Stimulated activated CD4-positive, alpha-beta T cell treated with anti-CD3 and anti-CD28 coated beads, Interleukin-15, amount 100 ng/mL, for 48 hours (primary cell): ENCODE data around the gene TPD52L1.

Source experiments
- DNase-seq, 2 donors: peaks; one replicate each; pipeline ENCODE4 v3.0.0-alpha.2; 2020; ENCODE audit warnings: low read depth in 2 of 2

The TPD52L1 gene

DNA sequence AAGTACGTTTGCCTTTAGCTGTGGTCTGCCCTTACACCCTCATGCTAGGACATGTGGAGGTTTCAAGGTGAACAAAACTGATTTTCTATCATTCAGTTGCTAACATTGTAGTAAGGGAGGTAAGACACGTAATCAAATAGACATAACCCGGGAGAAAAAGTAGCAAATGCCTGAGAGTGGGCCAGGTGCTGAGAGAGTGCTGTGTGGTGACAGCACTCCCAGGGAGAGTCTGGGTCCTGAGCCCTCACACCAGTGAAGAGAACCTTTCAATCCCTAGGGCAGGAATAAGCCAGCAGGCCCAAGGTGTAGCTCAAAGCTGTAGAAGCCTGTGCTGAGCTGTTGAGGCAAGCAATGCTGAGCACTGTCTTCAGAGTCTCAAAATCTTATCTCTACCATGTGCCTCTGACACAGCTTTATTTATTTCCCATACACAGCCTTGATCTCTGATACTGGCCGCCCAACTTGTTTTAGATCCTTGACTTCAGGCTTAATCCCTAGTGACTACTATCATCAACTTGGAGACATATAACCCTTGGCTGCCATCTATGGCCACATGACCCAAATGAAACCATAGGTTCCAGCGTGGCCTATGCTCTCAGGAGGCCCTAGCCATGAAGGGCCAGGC is 55.2 kb downstream of the TPD52L1 start:
- DNase-seq, result no peak

DNA sequence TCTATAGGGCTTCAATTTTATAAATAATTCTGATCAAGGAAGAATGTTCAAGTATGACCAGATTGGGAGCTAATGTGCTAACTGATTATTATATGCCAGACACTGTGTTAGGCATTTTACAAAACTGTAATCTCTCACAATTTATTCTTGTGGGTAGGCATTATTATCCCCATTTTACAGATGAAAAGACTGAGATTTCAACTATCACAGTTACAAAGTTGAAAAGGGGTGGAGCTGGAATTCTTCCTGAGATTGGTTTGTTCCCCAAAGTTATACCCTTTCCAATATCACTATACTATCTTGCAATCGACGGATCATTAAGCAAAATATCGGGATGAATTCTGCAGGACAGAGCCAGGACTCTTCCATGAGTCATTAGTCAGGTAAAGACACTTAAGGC is 57.1 kb downstream of the TPD52L1 start:
- no peak for DNase-seq

DNA sequence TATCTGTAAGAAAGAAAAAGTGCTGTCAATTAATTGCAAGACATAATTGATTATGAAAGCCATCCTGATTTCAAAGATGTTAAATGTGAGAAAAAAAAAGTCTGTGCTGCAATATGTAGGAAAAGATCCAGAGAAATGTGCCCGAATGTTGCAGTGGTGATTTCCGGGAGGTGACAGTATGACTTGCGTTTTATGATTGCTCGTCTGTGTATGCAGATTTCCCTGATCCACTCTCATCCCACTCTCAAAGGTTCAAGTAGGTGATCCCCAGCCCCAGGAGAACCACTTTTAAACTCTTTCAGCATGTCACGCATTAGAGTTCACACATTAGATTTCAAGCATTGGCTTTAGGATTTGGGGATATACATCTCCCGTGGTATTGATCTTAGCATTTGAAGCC is 57.8 kb downstream of the TPD52L1 start:
- no peak for DNase-seq

DNA sequence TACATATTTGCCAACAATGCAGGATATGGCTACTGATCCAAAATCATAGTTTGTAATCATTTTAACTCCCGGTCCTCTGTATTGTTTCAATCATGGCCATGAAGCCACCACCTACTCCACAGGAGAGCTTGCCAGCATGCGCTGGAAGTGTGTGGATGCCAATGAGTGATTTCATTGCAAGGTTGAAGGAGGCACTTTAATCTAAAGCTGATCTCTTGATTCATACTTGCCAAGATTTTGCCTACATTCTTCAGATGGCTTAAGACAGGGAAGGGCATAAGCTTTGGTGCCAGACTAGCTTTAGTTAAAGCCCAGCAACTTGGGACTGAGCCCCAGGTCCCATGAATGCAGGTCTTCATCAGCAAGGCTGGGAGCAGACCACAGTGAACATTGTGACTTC is 58.8 kb downstream of the TPD52L1 start:
- no peak for DNase-seq

DNA sequence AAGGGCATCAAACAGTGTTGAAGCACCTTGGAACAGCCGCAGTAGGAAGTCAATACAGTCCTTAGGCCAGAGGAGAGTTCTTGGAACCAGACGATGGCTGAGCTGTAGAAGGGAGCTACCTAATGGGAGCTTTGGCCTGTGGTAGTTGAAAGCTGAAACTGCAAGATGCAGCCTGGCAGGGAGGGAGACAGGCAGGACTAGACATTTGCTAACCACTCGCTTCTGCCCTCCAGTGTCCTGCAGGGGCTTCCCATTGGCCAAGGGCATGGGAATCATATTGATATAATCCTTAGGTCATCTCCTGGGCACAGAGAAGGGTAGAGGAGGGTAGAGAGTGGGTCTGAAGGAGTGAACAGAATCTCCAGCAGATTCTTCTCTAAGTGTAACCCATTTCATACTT is 60.4 kb downstream of the TPD52L1 start:
- no peak for DNase-seq

DNA sequence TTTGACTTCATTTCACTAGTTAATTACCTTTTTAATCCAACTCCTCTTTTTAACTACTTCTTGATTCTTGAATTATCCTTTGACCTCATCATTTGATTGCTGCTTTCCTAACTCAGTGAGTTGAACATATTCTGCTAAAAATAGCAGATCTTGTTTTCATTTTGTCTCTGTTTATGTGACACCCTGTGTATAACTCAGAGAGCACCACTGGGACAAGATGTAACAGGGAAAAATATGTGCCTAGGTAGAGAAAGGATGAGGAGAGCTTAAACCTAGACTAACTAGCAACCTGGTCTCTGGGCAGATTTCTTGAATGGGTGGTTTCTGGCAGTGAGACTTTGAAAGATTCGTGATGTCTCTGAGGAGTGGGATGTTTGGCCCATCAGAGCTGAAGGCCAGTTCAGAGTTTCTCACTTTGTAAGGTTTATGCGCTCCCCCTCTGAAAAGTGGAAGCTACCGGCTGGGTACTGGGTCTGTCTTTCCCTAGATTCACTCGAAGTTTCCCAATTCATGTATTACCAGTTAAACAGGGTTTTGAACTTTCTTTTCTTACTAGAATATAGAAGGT is 61.8 kb downstream of the TPD52L1 start:
- DNase-seq, result no peak

DNA sequence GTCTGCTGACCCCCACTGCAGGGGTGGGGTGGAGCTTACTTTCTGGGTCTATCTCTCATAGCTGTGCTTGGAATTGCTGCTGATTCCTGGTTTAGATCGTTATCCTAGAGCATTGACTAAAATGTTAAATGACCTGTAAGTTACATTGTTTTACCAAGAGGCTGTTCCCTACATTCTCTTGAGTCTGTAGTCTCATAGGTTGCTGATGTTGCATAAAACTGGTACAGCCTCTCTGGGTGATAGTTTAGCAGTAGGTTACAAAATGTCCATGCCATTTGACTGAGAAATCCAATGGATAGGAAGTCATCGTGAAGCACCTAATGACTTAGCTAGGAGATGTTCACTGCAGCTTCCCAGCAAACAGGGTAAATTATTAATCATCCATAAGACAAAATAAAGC is 62.4 kb downstream of the TPD52L1 start:
- DNase-seq, result no peak

DNA sequence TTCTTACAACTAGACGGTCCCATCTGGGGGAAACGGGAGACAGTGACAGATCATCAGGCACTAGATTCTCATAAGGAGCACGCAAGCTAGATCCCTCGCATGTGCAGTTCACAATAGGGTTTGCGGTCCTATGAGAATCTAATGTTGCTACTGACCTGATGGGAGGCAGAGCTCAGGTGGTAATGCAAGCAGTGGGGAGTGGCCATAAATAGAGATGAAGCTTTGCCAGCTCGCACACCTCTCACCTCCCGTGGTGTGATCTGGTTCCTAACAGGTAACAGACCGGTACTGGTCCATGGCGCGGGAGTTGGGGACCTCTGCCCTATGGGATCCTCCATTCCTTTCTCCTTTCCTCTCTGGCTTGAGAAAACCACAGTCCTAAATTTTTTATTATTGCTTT is 63.8 kb downstream of the TPD52L1 start:
- DNase-seq, result no peak

DNA sequence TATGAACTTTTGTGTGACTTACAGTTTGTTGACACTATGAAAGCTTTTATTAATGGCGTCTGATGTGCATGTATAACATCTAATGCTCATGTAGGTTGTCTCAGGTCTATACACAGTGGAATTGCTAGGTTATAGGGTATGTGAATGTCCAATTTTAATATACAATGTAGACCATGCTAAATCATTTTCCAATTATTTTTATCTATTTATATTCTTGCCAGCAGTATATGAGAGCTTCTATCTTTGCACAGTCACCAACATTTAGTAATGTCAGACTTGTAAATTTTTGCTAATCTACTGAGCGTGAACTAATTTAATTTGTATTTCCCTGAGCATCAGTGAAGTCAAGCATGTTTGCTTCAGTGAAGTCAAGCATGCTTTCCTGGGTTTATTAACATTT is 64.4 kb downstream of the TPD52L1 start:
- no peak for DNase-seq

DNA sequence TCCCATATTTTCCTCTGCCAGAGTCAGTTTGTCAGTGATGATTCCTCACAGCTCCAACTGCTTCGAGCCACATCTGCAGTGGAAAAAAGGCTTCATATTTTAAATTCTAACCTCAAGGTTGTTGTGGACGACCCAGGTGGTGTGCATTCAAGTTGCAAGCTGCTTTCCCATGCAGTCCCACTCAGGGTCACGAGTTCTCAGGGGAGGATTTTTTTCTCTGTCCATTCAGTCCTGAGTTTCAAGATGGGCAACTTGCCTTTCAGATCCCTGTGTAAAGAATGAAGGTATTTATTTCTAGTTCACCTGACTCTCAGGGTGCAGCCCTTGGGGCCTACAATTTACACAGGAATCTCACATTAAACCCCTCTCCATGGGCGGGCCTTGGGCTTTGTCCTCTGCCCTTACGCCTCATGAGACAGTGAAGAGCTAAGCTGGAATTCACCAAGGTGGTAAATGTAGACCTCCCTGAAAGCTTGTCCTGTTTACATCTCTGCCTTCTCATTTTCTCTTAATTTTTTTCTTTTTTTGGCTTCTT is 65.9 kb downstream of the TPD52L1 start:
- no peak for DNase-seq

DNA sequence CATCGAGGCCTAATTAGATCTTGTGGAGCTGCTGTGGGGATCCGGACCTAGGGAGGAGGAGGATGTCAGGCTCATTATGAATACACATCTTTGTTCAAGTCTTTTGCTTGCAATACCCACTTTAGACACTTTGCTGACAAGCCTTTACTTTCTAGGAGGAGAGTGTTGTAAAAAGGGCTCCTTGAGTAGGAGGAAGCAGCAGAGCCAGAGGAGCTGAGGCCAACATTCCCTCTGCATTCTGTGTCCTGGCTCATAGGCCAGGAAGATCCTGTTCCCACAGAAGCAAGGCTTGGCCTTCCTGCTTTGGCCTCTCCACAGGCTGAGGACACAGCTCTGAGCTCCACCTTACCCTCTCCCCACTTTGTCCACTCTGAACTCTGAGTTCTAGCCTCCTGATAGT is 67.1 kb downstream of the TPD52L1 start:
- no peak for DNase-seq

DNA sequence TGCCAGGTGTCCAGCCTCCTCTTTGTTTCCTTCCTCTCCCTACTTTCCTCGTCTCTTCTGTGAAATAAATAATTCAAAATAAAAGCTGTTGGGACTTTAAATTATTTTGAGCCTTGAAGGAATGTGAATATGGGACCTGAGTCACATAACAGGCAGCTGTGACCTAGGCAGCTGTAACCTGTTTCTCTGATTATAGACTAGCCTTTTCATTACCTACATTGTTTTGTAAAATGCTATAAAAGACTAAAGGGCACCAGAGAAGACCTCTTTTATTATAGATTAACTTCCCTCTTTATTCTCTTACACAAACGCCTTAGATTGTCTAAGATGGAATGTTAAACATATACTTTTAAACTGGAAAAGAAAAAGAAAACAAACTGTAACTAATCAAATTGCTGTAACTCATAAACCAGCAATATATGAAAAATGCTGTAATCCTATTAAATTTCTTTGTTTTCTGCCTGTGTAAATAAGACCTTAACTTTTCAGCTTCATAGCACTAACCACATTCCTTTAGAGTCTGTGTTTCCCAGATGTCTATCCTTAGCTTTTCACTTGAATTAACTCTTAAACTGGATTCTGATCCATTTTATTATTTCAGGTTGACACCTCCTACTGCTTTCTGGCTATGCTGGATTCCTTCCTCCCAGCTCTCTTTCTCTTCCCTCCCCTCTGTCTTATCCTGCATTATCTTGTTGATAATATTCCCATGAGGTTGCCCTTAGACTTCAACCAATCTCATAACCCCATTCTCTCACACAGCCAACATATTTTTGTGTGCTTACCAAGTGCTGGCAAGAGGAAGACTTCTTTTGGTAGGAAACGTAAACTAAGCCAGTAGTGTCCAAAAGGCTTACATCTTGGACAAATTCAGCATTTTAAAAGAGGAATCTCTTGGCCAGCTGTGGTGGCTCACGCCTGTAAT is 69.2 kb downstream of the TPD52L1 start:
- no peak for DNase-seq

DNA sequence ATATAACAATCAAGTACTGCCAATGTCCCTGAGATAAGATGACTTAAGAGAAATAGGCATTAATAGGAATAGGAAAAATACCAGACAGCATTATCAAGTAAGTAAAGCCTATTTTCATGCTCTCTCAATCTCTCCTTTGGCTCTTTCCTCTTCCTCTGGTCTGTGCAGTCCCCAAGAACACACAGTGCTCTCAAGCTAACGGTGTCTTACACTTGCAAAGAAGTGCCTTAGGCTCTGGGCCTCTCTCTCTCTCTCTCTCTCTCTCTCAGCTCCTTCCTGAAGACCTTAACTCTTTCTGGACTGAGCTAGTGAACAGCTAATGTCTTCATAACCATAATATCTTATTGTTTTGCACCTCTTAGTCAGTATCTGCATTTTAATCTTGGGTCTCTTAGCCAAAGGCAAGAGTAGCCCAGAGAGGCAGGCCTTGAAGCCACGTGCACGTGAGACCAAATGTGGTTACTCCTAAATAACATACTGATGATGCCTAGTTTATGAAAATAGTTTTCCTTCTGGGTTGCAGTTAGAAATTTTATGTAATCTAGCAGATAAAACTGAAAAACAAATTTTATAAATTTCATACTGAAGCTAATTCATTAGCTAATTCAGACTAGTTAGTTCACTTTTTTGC is 70.8 kb downstream of the TPD52L1 start:
- no peak for DNase-seq

DNA sequence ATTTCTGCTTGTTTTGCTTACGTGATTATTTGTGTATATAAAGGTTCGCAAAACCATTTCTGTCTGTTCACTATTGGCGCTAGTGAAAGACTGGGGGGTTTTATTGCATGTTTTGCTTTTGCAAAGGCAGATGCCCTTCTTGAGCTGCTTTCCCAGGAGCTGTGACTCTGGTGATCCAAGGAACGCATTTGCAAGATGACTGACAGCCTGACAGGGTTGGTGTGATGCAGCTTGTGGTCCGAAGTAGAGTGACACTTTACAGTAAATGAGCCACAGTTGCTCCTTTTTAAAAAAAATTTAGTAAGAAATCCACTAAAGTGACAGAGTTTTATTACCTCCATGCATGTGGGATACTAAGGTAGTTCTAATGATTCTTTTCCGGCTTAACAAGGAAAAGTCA is 73.7 kb downstream of the TPD52L1 start:
- no peak for DNase-seq

DNA sequence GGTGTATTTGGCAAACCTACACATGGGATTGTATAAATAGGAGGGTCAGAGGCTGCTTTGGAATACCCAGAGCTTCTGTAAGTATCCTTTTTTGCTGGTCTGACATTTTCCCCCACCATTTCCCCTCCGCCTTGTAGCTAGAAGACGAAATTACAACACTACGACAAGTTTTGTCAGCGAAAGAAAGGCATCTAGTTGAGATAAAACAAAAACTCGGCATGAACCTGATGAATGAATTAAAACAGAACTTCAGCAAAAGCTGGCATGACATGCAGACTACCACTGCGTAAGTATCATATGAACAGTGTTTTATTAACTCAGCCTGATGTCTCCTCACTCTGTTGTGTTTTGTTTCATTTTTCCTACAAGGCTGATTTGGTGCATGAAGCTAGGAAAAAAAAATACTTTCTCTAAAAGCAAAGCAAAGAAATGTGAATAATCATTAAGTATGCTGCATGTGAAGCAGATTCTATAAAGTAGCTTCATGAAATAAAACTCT is 75.5 kb downstream of the TPD52L1 start:
- DNase-seq, result no peak

DNA sequence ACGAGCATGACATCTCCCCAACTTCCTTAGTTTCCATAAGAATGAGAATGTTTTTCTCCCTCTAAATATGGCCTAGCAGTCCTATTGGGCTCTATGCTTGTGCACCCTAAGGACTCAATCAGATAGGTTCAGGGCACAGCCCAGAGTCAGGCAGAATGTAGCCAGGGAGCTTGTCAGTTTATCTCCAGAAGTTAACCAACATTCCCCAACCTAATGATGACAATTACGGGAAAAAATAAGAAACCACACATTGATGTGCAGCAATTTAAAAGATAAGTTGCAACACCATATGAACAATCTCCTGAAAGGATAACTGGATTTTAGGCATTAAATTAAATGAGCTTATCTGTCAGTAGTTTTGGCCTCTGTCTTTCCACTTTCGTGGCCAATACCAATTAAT is 77.1 kb downstream of the TPD52L1 start:
- DNase-seq, result no peak

DNA sequence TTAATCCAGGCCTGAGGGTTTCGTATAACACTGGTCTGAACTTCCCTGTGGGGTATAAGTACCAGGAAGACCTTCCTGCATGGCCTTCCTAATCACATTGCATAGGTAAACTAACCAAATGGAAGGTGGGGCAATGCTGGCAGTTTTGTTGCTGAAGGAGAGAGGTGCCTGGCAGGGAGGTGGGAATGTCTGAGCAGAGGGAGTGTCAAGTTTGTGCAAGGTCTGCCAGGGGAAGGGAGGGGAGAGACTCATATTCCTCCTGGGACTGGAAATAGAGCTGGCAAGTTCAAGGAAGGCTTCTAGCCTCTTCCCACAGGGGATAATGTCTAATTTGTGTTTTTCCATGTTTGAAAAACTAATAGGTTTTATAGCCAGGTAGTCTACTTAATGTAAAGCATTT is 77.6 kb downstream of the TPD52L1 start:
- DNase-seq, result no peak

DNA sequence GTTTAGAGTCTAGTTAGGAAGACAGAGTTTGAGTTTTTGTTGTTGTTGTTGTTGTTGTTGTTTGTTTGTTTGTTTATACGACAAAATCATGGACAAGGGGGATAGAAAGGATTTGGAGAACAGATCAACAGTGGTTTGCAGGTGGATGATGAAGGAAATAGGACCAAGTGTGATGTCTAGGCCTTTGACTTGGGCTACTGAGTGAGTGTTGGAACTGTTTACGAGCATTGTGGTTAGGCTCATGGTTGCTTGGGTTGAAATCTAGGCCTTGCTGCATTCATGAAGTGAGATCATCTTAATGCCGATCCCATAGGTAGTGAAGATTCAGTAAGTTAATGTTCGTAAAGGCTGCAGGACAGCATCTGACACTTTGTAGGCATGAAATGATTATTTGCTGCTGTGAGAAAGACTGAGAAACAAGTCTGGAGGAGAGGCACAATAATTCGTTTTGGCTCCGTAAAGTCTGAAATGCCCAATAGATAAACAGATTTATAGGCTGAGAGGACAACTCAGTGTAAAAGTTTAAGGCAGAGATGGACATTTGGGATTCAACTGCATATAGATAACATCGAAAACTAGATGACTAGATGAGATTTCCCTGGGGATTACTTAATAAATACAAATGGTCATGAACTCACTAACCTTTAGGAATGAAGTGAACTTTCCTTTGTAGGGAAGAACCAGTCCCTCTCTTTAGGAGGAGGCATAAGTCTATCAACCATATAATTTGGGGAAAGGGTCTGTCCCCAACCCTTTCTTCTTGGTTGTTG is 78.2 kb downstream of the TPD52L1 start:
- DNase-seq, result no peak

DNA sequence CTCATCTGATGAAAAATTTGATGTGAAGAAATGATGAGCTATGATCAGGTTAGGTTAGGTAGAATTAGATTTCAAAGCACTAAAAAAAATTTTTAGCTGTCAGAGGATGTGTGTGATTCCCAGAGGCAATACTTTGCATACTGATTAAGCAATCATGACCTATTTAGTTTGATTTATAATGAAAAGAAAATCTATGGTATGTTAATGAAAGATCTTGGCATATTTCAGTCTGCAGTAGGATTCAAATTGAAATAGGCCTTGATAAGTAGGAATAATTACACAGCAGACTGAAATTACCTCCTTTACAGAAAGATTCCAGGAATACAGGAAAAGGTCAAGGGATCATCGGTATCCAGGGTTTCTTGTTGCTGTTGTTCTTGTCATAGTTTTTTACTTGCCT is 78.9 kb downstream of the TPD52L1 start:
- DNase-seq, result no peak

DNA sequence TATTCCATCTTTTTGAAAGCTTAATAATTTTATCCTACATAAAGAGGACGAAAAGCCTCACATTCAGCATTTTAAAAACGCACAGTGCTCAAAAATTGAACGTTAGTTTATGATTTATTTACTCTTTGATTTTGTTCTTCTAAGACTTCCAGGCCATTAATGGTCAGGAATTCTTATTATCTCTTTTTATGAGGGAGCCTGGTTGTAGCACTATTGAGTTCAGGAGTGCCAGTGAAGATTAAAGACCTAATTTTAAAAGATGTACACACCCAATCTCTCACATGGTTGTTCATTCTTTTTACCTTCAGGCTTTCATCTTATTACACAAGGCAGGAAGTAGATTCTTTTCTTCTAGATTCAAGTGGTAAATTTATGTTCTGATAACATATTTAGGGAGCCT is 79.6 kb downstream of the TPD52L1 start:
- no peak for DNase-seq

DNA sequence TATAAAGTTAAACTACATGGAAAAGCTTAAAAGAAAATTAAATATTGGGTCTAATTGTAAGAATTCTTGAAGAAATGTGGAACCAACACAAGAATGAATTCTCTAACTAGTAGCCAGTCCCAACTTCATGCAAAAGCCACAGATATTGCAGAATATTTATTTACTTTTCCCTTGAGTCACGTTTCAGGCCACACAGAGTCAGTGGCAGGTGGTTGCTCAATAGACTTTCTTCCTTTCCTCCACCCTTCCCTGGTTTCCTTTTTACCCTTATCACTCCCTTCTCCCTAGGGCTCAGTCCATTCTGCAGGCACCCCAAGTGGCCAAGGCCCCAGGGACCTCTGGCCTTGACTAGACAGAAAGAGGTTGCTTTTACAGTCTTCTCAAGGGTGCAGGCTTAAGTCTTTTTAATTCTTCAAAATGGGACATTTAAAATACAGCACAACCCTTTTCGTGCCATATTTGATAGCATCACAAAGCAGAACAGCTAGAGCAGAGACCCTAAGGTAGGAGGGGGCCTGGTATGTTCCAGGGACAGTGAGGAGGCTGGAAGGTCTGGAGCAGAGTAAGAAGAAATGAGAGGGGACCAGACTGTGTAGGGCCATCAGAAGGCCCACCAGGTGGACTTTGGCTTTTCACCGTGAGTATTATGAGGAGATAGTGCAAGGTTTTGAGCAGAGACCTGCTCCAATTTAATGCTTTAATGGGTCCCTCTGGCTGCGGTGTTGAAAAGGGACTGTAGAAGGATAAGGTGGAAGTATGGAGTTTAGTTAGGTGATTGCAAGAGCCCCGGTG is 83.2 kb downstream of the TPD52L1 start:
- no peak for DNase-seq
